Kasumi-1 (cell line): Measurements from ENCODE around the gene CFD.
"Not testable (repeated sequence)": the region's sequence is repeated elsewhere in the genome, so short reads cannot be mapped to it uniquely, and the experiment has no call there.

Experiments used
- DNase-seq, 2 experiments: peaks; one replicate each; lab custom pipeline; 2025; lab: John Stamatoyannopoulos, UW

CFD gene

GRCh38 chr19:858868-859843, at the start of gene CFD:
Gene CFD, plus strand, starts transcription at chr19:859664. Its CDS starts 26 bp downstream, at chr19:859690.
- DNase-seq = peak; percentile 49 to 56

- no peak for DNase-seq
Observed at GRCh38 chr19:810077-810855, 49.2 kb upstream of the CFD start.

- no peak for DNase-seq
Observed at GRCh38 chr19:810883-811489, 48.5 kb upstream of the CFD start.

- peak in 1 of 2 experiments; percentile 56 for DNase-seq
Observed at GRCh38 chr19:811506-812048, 47.9 kb upstream of the CFD start.

GRCh38 chr19:812049-812746, 47.3 kb upstream of the CFD start:
- peak; percentile 25 to 41 for DNase-seq

- DNase-seq = no peak
Observed at GRCh38 chr19:812747-813218, 46.7 kb upstream of the CFD start.

GRCh38 chr19:813219-814151, 46.0 kb upstream of the CFD start:
- no peak for DNase-seq

GRCh38 chr19:814152-815078, 45.0 kb upstream of the CFD start:
- no peak for DNase-seq

- no peak for DNase-seq
Observed at GRCh38 chr19:815079-815774, 44.2 kb upstream of the CFD start.

GRCh38 chr19:815775-816499, 43.5 kb upstream of the CFD start:
- DNase-seq = no peak

GRCh38 chr19:816500-816857, 43.0 kb upstream of the CFD start:
- DNase-seq = no peak

- DNase-seq = not testable (repeated sequence)
Observed at GRCh38 chr19:820212-820611, 39.3 kb upstream of the CFD start.

- DNase-seq = no peak
Observed at GRCh38 chr19:821231-821824, 38.1 kb upstream of the CFD start.

GRCh38 chr19:821825-822503, 37.5 kb upstream of the CFD start, which contains the start of gene PLPPR3:
Gene PLPPR3, minus strand, starts transcription at chr19:821955. Its CDS starts 396 bp downstream, at chr19:821559.
- DNase-seq = peak; percentile 29 to 41

- peak; percentile 82 to 85 for DNase-seq
Observed at GRCh38 chr19:823565-824121, 35.8 kb upstream of the CFD start.

- peak; percentile 59 to 61 for DNase-seq
Observed at GRCh38 chr19:824885-825284, 34.6 kb upstream of the CFD start.
